Endothelial cell of umbilical vein (primary cell): ENCODE results near the gene STAT5A. TPM values are rescaled to one million over a fixed set of nuclear protein-coding genes. Genes with fewer than 3 reads are reported as not detected.

Experiments used
- BruUV-seq: library from RNA; stranded (reverse); fragments of 400-500 nt; replicated peaks from 2 replicates; lab custom pipeline; 2021; lab: Mats Ljungman, UMichigan
- CTCF ChIA-PET: fragments of 300-600, 350-600 bp; sonication (Branson Sonifier 250); formaldehyde crosslinking; loops from one replicate; lab custom pipeline; 2021; ENCODE audit warnings: antibody characterized with exemption, inconsistent platforms; lab: Charles Lee
- POLR2A ChIA-PET: fragments of 300-600, 350-600 bp; sonication (Branson Sonifier 250); formaldehyde crosslinking; loops from one replicate; lab custom pipeline; 2021; ENCODE audit warnings: antibody characterized with exemption, inconsistent platforms; lab: Charles Lee
- DNase-seq: peaks from one replicate; pipeline ENCODE4 v3.0.0-alpha.2; 2011; ENCODE audit warnings: low read depth, low spot score
- FAIRE-seq: peaks from 2 replicates; lab custom pipeline; 2011; peaks lifted over from hg19 to GRCh38; lab: Jason Lieb, UNC
- H2AFZ ChIP-seq: 2 replicates; pipeline ENCODE4 v1.6.0; 2012; ENCODE audit warnings: low read depth, low read length, control low read depth, inconsistent platforms
- H3K27ac ChIP-seq: 2 replicates; pipeline ENCODE4 v1.5.1; 2011; ENCODE audit warnings: low read depth, mild to moderate bottlenecking, control low read depth, low read length, moderate library complexity; ENCODE audit not compliant: insufficient read depth
- H3K27me3 ChIP-seq, 2 experiments: 2 replicates each; pipeline versions ENCODE4 v1.6.0 to v1.6.1; 2011; ENCODE audit warnings: low read length in 2 of 2, mixed read lengths in 1 of 2; ENCODE audit not compliant: control insufficient read depth in 2 of 2, insufficient read depth in 2 of 2
- H3K36me3 ChIP-seq, 2 experiments: 2 replicates in 1 of 2; 3 replicates in 1 of 2; pipeline ENCODE4 v1.5.1; 2011; ENCODE audit warnings: low read length in 2 of 2, mild to moderate bottlenecking in 1 of 2, moderate library complexity in 1 of 2; ENCODE audit not compliant: control insufficient read depth in 2 of 2, insufficient read depth in 2 of 2; ENCODE audit errors: extremely low read depth in 1 of 2
- H3K4me1 ChIP-seq: 3 replicates; pipeline ENCODE4 v1.5.1; 2011; ENCODE audit warnings: mild to moderate bottlenecking, low read length; ENCODE audit not compliant: control insufficient read depth, insufficient read depth; ENCODE audit errors: extremely low read depth
- H3K4me2 ChIP-seq: 2 replicates; pipeline ENCODE4 v1.6.1; 2011; ENCODE audit warnings: low read length, control low read depth, mixed read lengths; ENCODE audit not compliant: insufficient read depth
- H3K4me3 ChIP-seq, 3 experiments: fragments of 200-600 bp in 1 of 3; sonication (generic), shearing (Covaris generic) in 1 of 3; replicated peaks in 1 of 3; 2 replicates each; pipeline ENCODE4 v1.5.1; 2011 to 2016; ENCODE audit warnings: control low read depth in 3 of 3, low read length in 3 of 3, mild to moderate bottlenecking in 2 of 3, inconsistent platforms in 1 of 3, low read depth in 1 of 3, moderate library complexity in 1 of 3; ENCODE audit not compliant: insufficient read depth in 1 of 3
- H3K79me2 ChIP-seq: 2 replicates; pipeline ENCODE4 v1.6.0; 2012; ENCODE audit warnings: low read length, inconsistent platforms; ENCODE audit not compliant: control insufficient read depth, insufficient read depth
- H3K9ac ChIP-seq: replicated peaks from 2 replicates; pipeline ENCODE3; 2011; ENCODE audit warnings: low read length, control low read depth; ENCODE audit not compliant: insufficient read depth; ENCODE audit errors: extremely low read depth
- H3K9me1 ChIP-seq: replicated peaks from 3 replicates; pipeline ENCODE4 v1.6.0; 2011; ENCODE audit warnings: mild to moderate bottlenecking, low read length; ENCODE audit not compliant: control insufficient read depth, insufficient read depth; ENCODE audit errors: extremely low read depth
- H3K9me3 ChIP-seq: replicated peaks from 2 replicates; pipeline ENCODE4 v1.5.1; 2012; ENCODE audit warnings: low read length, inconsistent platforms; ENCODE audit not compliant: control insufficient read depth, insufficient read depth
- H4K20me1 ChIP-seq: replicated peaks from 2 replicates; pipeline ENCODE3; 2011; ENCODE audit warnings: mild to moderate bottlenecking, low read length; ENCODE audit not compliant: control insufficient read depth, insufficient read depth; ENCODE audit errors: extremely low read depth
- EZH2 ChIP-seq: IDR thresholded peaks from 2 replicates; pipeline ENCODE4 v1.6.1; 2012; ENCODE audit warnings: borderline replicate concordance, low read depth, mild to moderate bottlenecking, moderate library complexity, low read length, inconsistent platforms; ENCODE audit not compliant: severe bottlenecking
- FOS ChIP-seq: IDR thresholded peaks from 2 replicates; pipeline ENCODE4 v1.6.1; 2011; ENCODE audit warnings: mild to moderate bottlenecking, low read length, moderate library complexity, borderline replicate concordance; ENCODE audit not compliant: insufficient read depth
- GATA2 ChIP-seq: IDR thresholded peaks from 2 replicates; pipeline ENCODE4 v1.7.0; 2011; ENCODE audit warnings: low read depth, mild to moderate bottlenecking, moderate library complexity, mixed read lengths, low read length; ENCODE audit not compliant: insufficient read length, insufficient read depth
- JUN ChIP-seq: IDR thresholded peaks from 2 replicates; pipeline ENCODE4 v1.6.1; 2011; ENCODE audit warnings: borderline replicate concordance, low read depth; ENCODE audit not compliant: insufficient read length, insufficient read depth
- MYC ChIP-seq: IDR thresholded peaks from one replicate; pipeline ENCODE4 v1.6.1; 2011; ENCODE audit warnings: mild to moderate bottlenecking, low read depth, low read length
- POLR2A ChIP-seq: IDR thresholded peaks from 2 replicates; pipeline ENCODE4 v1.6.1; 2012; ENCODE audit warnings: low read depth, mild to moderate bottlenecking, control low read depth, low read length
- POLR2AphosphoS5 ChIP-seq: IDR thresholded peaks from 2 replicates; pipeline ENCODE4 v1.6.1; 2012; ENCODE audit warnings: low read depth, mild to moderate bottlenecking, control low read depth, low read length, moderate library complexity; ENCODE audit not compliant: insufficient read depth
- dilution Hi-C: fragments of 300-500 bp; cut with MboI; formaldehyde crosslinking; loops from one replicate; pipeline ENCODE4 v1.15.0; 2019; ENCODE audit warnings: low sequenced_read_pairs; ENCODE audit not compliant: extremely low pct_ligation_motif_present
- intact Hi-C: fragments of 100-400 bp; cut with micrococcal nuclease; formaldehyde crosslinking; loops from one replicate; pipeline ENCODE4 v1.10.0; 2022
- polyA plus RNA-seq, 4 experiments: library from polyadenylated mRNA; depleted of rRNA in 3 of 4; stranded (reverse) in 3 of 4; unstranded in 1 of 4; fragments of >200 nt; gene quantifications; 2 replicates each; pipeline versions ENCODE4 v1.2.1 to v1.2.3, GENCODE V29; 2011 to 2012; ENCODE audit warnings: missing spikeins in 1 of 4
- total RNA-seq: library from RNA; stranded (reverse); gene quantifications from 2 replicates; pipeline ENCODE4 v1.2.3, GENCODE V29; 2021
- TF ChIP-seq, protein P1 (sequence below), 2 donors: IDR thresholded peaks; 1 replicate in 1 of 2; 2 replicates in 1 of 2; pipeline ENCODE4 v1.5.1; 2011; ENCODE audit warnings: low read length in 2 of 2, mild to moderate bottlenecking in 2 of 2, moderate library complexity in 2 of 2, control low read depth in 1 of 2, inconsistent platforms in 1 of 2, low read depth in 1 of 2; ENCODE audit not compliant: insufficient read depth in 1 of 2; ENCODE audit errors: extremely low read depth in 1 of 2
- TF ChIP-seq, protein P2 (sequence below): IDR thresholded peaks from 2 replicates; pipeline ENCODE4 v1.6.1; 2011; ENCODE audit not compliant: insufficient read depth, insufficient read length

Gene STAT5A
- total and polyA plus RNA-seq, 2 donors (not counting 3 experiments of a cell fraction or from before 2014, with no cell fraction given): 18.0 to 23.4 TPM

DNA sequence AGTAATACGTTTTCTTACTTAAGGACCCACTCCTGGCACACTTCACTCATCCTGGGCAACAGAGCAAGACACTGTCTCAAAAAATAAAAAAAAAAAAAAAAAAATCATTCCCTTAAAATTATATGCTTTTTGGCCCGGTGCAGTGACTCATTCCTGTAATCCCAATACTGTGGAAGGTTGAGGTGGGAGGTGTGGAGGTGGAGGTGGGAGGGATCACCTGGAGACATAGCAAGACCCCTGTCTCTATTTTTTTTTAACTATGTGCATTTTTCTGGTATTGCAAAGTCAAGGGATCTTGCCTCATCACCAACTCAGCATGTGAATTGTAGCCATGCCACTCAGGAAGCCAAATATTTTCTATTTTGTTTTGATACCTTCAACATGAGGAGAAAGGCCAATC, 21.8 kb upstream of the STAT5A start:
- no peaks in the 10 kb centered on the region for H3K9me3 ChIP-seq
- H3K9ac ChIP-seq: no peak overlapping the region
- no peak overlapping the region for H3K4me2 ChIP-seq
- dilution Hi-C loops (no loop called here), intact Hi-C loops (no loop called here)
- DNase-seq: no peak
- H2AFZ ChIP-seq: no peak overlapping the region
- BruUV-seq: no TSS peak
- H4K20me1 ChIP-seq: no peaks in the 10 kb centered on the region
- no peaks in the 10 kb centered on the region for H3K9me1 ChIP-seq
- CTCF ChIA-PET: interaction anchor here (4.4 kb wide), 1 partner anchor 44 kb away, joined by 23 read pairs; no protein-coding TSS in a partner anchor
- no peak for FAIRE-seq
- no peak overlapping the region for H3K4me3 ChIP-seq
- H3K27me3 ChIP-seq: no peaks in the 10 kb centered on the region
- no peak for TF ChIP-seq POLR2A
- no peak for TF ChIP-seq EZH2
- TF ChIP-seq POLR2AphosphoS5: no peak
- no peak for TF ChIP-seq MYC
- TF ChIP-seq, protein P1, sequence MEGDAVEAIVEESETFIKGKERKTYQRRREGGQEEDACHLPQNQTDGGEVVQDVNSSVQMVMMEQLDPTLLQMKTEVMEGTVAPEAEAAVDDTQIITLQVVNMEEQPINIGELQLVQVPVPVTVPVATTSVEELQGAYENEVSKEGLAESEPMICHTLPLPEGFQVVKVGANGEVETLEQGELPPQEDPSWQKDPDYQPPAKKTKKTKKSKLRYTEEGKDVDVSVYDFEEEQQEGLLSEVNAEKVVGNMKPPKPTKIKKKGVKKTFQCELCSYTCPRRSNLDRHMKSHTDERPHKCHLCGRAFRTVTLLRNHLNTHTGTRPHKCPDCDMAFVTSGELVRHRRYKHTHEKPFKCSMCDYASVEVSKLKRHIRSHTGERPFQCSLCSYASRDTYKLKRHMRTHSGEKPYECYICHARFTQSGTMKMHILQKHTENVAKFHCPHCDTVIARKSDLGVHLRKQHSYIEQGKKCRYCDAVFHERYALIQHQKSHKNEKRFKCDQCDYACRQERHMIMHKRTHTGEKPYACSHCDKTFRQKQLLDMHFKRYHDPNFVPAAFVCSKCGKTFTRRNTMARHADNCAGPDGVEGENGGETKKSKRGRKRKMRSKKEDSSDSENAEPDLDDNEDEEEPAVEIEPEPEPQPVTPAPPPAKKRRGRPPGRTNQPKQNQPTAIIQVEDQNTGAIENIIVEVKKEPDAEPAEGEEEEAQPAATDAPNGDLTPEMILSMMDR (IDR thresholded peaks at IDR 0.05; ENCODE audit: extremely low read depth in 1 of 2, insufficient read depth in 1 of 2, low read depth in 1 of 2, low read length in 2 of 2): no peak
- TF ChIP-seq FOS: no peak
- no peak for TF ChIP-seq JUN
- TF ChIP-seq GATA2: no peak
- TF ChIP-seq, protein P2, sequence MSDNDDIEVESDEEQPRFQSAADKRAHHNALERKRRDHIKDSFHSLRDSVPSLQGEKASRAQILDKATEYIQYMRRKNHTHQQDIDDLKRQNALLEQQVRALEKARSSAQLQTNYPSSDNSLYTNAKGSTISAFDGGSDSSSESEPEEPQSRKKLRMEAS: no peak
- H3K36me3 ChIP-seq: no peaks in the 10 kb centered on the region
- POLR2A ChIA-PET: interaction anchor here (0.6 kb wide), 1 partner anchor 14 kb away, joined by 3 read pairs; no protein-coding TSS in a partner anchor
- peaks cover 48% of the 10 kb centered on the region for H3K79me2 ChIP-seq
- H3K27ac ChIP-seq: no peak overlapping the region
- H3K4me1 ChIP-seq: no peaks in the 10 kb centered on the region
